PC-9 (cell line): ENCODE data around the gene NUDT13. TPM values are rescaled to one million over a fixed set of nuclear protein-coding genes. Genes with fewer than 3 reads are reported as not detected.
"Not testable (repeated sequence)": the region's sequence is repeated elsewhere in the genome, so short reads cannot be mapped to it uniquely, and the experiment has no call there.

Experiments
- BruUV-seq: library from RNA; stranded (reverse); fragments of 400-500 nt; replicated peaks from 2 replicates; lab custom pipeline; 2021; lab: Mats Ljungman, UMichigan
- CTCF ChIA-PET: fragments of 300-600 bp; sonication (Branson Sonifier 250); formaldehyde crosslinking; loops from one replicate; lab custom pipeline; 2022; ENCODE audit warnings: antibody characterized with exemption; lab: Charles Lee
- POLR2A ChIA-PET: fragments of 300-600 bp; sonication (Branson Sonifier 250); formaldehyde crosslinking; loops from one replicate; lab custom pipeline; 2022; ENCODE audit warnings: antibody characterized with exemption; ENCODE audit not compliant: unreplicated experiment; lab: Charles Lee
- DNase-seq, 2 experiments: peaks; one replicate each; pipeline versions ENCODE4 v3.0.0 to v3.0.0-alpha.2; 2015 to 2022; ENCODE audit warnings: mixed read lengths in 1 of 2
- H2AFZ ChIP-seq: fragments of 200-600 bp; sonication (generic); 2 replicates; pipeline ENCODE4 v1.8.1; 2017; ENCODE audit warnings: antibody characterized with exemption
- H3F3A ChIP-seq: fragments of 200-600 bp; sonication (generic); 2 replicates; pipeline ENCODE4 v1.8.1; 2017; ENCODE audit warnings: antibody characterized with exemption, mild to moderate bottlenecking, low read depth; ENCODE audit not compliant: insufficient read depth
- H3K27ac ChIP-seq: fragments of 200-600 bp; sonication (generic); 2 replicates; pipeline ENCODE4 v1.6.1; 2016; ENCODE audit warnings: mixed run types
- H3K27me3 ChIP-seq: fragments of 200-600 bp; sonication (generic); 2 replicates; pipeline ENCODE4 v1.6.1; 2016; ENCODE audit warnings: low read depth, mixed run types; ENCODE audit not compliant: insufficient read depth
- H3K36me3 ChIP-seq: fragments of 200-600 bp; sonication (generic); 2 replicates; pipeline ENCODE4 v1.6.1; 2016; ENCODE audit warnings: low read depth, mixed run types
- H3K4me1 ChIP-seq: fragments of 200-600 bp; sonication (generic); replicated peaks from 2 replicates; pipeline ENCODE4 v1.6.1; 2016; ENCODE audit warnings: mixed run types; ENCODE audit not compliant: insufficient read depth
- H3K4me2 ChIP-seq: fragments of 200-600 bp; sonication (generic); 2 replicates; pipeline ENCODE4 v1.6.1; 2017; ENCODE audit warnings: mixed run types
- H3K4me3 ChIP-seq: fragments of 200-600 bp; sonication (generic); 2 replicates; pipeline ENCODE4 v1.6.1; 2016; ENCODE audit warnings: mixed run types
- H3K79me2 ChIP-seq: fragments of 200-600 bp; sonication (generic); 2 replicates; pipeline ENCODE4 v1.6.1; 2017; ENCODE audit warnings: low read depth, mixed run types
- H3K9me2 ChIP-seq: fragments of 200-600 bp; sonication (generic); 2 replicates; pipeline ENCODE4 v1.8.1; 2017; ENCODE audit warnings: mild to moderate bottlenecking; ENCODE audit not compliant: insufficient read depth
- H3K9me3 ChIP-seq: fragments of 200-600 bp; sonication (generic); 2 replicates; pipeline ENCODE4 v1.8.1; 2016; ENCODE audit warnings: low read depth; ENCODE audit not compliant: insufficient read depth
- H4K20me1 ChIP-seq: fragments of 200-600 bp; sonication (generic); 2 replicates; pipeline ENCODE4 v1.8.1; 2017; ENCODE audit not compliant: insufficient read depth
- EZH2 ChIP-seq: fragments of 200-600 bp; sonication (generic); IDR thresholded peaks from 2 replicates; pipeline ENCODE4 v1.8.0; 2017; ENCODE audit warnings: antibody characterized with exemption, low read depth
- intact Hi-C: fragments of 100-400 bp; cut with micrococcal nuclease; formaldehyde crosslinking; loops from one replicate; pipeline ENCODE4 v1.10.0; 2022; ENCODE audit not compliant: unreplicated experiment
- total RNA-seq: library from RNA; stranded (reverse); gene quantifications from 2 replicates; pipeline ENCODE4 v1.2.3, GENCODE V29; 2021
- TF ChIP-seq, protein P1 (sequence below): fragments of 200-600 bp; sonication (generic); conservative IDR thresholded peaks from 2 replicates; pipeline ENCODE4 v1.6.1; 2017; ENCODE audit warnings: mixed run types, antibody characterized with exemption, mild to moderate bottlenecking, moderate library complexity

Gene NUDT13
- total RNA-seq, 1 experiment from 2014 or later: 5.2 TPM

DNA sequence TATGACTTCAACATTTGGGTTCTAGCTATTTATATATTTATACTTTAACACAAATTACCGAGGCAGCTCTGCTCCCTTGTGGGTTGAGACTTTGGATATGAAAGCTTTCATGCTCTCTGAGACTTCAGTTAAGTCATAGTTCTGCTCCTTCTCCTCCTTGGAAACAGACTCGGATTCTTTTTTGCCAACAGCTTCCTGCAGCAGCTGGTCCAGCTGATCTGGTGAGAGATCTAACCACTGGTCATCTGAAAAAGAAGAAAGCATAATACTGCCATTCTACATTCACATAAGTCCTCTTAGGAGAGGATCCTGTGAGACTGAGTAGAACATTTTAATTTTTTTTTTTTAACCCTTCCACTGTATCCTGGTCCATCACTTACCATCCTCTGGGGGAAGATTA lies 29.0 kb downstream of the NUDT13 start:
- Histone ChIP-seq H3K27ac (no peak overlapping the region), H3K9me2 (no peaks in the 10 kb centered on the region), H4K20me1 (0 out of 2 replicates have a peak, but pooled peaks cover 1% of the 10 kb centered on the region), H3K4me3 (no peak overlapping the region), H3K4me1 (no peaks in the 10 kb centered on the region), H3K36me3 (peaks cover 41% of the 10 kb centered on the region), H3K4me2 (no peak overlapping the region), H3K9me3 (no peaks in the 10 kb centered on the region), H3K79me2 (no peaks in the 10 kb centered on the region), H2AFZ (no peak overlapping the region), H3K27me3 (no peaks in the 10 kb centered on the region), H3F3A (peaks cover 10% of the 10 kb centered on the region)
- ChIA-PET CTCF (no interaction called here), POLR2A (no interaction called here)
- BruUV-seq: no TSS peak
- DNase-seq: no peak
- TF ChIP-seq, protein P1, sequence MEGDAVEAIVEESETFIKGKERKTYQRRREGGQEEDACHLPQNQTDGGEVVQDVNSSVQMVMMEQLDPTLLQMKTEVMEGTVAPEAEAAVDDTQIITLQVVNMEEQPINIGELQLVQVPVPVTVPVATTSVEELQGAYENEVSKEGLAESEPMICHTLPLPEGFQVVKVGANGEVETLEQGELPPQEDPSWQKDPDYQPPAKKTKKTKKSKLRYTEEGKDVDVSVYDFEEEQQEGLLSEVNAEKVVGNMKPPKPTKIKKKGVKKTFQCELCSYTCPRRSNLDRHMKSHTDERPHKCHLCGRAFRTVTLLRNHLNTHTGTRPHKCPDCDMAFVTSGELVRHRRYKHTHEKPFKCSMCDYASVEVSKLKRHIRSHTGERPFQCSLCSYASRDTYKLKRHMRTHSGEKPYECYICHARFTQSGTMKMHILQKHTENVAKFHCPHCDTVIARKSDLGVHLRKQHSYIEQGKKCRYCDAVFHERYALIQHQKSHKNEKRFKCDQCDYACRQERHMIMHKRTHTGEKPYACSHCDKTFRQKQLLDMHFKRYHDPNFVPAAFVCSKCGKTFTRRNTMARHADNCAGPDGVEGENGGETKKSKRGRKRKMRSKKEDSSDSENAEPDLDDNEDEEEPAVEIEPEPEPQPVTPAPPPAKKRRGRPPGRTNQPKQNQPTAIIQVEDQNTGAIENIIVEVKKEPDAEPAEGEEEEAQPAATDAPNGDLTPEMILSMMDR: no peak
- no peak for TF ChIP-seq EZH2
- intact Hi-C loops: no loop called here

DNA sequence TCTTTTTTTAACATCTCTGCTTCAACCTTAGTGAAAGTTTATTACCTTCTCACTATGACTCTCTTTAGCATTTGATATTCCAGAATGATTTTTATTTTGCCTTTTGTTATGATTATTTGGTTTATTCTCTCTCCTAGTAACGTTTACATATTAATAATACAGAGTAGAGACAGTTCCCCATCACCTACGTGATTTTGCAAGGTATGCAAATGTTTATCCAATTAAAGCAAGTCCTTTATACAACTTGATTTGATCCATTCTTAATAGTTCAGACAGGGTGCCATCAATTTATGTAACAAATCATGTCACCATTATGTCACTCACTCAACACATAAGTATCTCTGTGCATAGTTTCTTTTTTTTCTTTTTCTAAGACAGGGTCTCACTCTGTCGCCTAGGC lies 31.3 kb downstream of the NUDT13 start:
- Histone ChIP-seq H3K36me3 (peaks cover 33% of the 10 kb centered on the region), H3K27me3 (no peaks in the 10 kb centered on the region), H2AFZ (no peak overlapping the region), H3K4me3 (no peak overlapping the region), H4K20me1 (no peaks in the 10 kb centered on the region; the same call in 1 of the 2 replicates), H3K4me2 (no peak overlapping the region), H3K4me1 (no peaks in the 10 kb centered on the region), H3F3A (no peaks in the 10 kb centered on the region; the same call in 1 of the 2 replicates), H3K9me3 (no peaks in the 10 kb centered on the region), H3K27ac (no peak overlapping the region), H3K79me2 (no peaks in the 10 kb centered on the region), H3K9me2 (no peaks in the 10 kb centered on the region)
- ChIA-PET CTCF (no interaction called here), POLR2A (no interaction called here)
- TF ChIP-seq, protein P1: no peak
- TF ChIP-seq EZH2: no peak
- intact Hi-C loops: no loop called here
- no peak for DNase-seq
- no TSS peak for BruUV-seq

DNA sequence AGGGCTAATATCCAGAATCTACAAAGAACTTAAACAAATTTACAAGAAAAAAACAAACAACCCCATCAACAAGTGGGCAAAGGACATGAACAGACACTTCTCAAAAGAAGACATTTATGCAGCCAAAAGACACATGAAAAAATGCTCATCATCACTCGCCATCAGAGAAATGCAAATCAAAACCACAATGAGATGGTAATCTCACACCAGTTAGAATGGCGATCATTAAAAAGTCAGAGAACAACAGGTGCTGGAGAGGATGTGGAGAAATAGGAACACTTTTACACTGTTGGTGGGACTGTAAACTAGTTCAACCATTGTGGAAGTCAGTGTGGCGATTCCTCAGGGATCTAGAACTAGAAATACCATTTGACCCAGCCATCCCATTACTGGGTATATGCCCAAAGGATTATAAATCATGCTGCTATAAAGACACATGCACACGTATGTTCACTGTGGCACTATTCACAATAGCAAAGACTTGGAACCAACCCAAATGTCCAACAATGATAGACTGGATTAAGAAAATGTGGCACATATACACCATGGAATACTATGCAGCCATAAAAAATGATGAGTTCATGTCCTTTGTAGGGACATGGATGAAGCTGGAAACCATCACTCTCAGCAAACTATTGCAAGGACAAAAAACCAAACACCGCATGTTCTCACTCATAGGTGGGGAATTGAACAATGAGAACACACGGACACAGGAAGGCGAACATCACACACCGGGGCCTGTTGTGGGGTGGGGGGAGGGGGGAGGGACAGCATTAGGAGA lies 40.6 kb downstream of the NUDT13 start:
- H3K27me3 ChIP-seq, H3K4me1 ChIP-seq, DNase-seq, BruUV-seq, H3K79me2 ChIP-seq, H3K9me3 ChIP-seq, H3K27ac ChIP-seq, POLR2A ChIA-PET, CTCF ChIA-PET, H3K4me2 ChIP-seq, H2AFZ ChIP-seq, H3F3A ChIP-seq, H3K9me2 ChIP-seq, H3K4me3 ChIP-seq: not testable (repeated sequence)
- intact Hi-C loops: loop anchor here (10.0 kb wide), 1 partner anchor 276 kb away; no protein-coding TSS in a partner anchor
- peaks cover 18% of the 10 kb centered on the region for H4K20me1 ChIP-seq
- peaks cover 47% of the 10 kb centered on the region for H3K36me3 ChIP-seq
